Astrocyte (in vitro differentiated cells and primary cell): ENCODE results near the gene DZANK1. TPM values are rescaled to one million over a fixed set of nuclear protein-coding genes. Genes with fewer than 3 reads are reported as not detected.

Source experiments
- DNase-seq: peaks from one replicate; pipeline ENCODE4 v3.0.0-alpha.2; 2010; ENCODE audit warnings: low read depth
- FAIRE-seq: peaks from 2 replicates; lab custom pipeline; 2011; peaks lifted over from hg19 to GRCh38; lab: Jason Lieb, UNC
- H2AFZ ChIP-seq: 2 replicates; pipeline ENCODE4 v1.6.0; 2012; ENCODE audit warnings: low read depth, low read length, inconsistent platforms
- H3K27ac ChIP-seq: 2 replicates; pipeline ENCODE4 v1.5.1; 2011; ENCODE audit warnings: low read depth, low read length, inconsistent platforms
- H3K27me3 ChIP-seq: 2 replicates; pipeline ENCODE4 v1.6.0; 2011; ENCODE audit warnings: low read length, inconsistent platforms; ENCODE audit not compliant: insufficient read depth
- H3K36me3 ChIP-seq: 2 replicates; pipeline ENCODE4 v1.5.1; 2011; ENCODE audit warnings: low read length, inconsistent platforms; ENCODE audit not compliant: insufficient read depth
- H3K4me1 ChIP-seq: 2 replicates; pipeline ENCODE4 v1.5.1; 2011; ENCODE audit warnings: low read length, inconsistent platforms; ENCODE audit not compliant: insufficient read depth
- H3K4me2 ChIP-seq: 2 replicates; pipeline ENCODE4 v1.6.0; 2012; ENCODE audit warnings: low read length, inconsistent platforms
- H3K4me3 ChIP-seq: 2 replicates; pipeline ENCODE4 v1.5.1; 2011; ENCODE audit warnings: low read depth, mild to moderate bottlenecking, low read length, inconsistent platforms; ENCODE audit not compliant: insufficient read depth
- H3K79me2 ChIP-seq: 2 replicates; pipeline ENCODE4 v1.6.0; 2012; ENCODE audit warnings: mild to moderate bottlenecking, low read length, inconsistent platforms; ENCODE audit not compliant: insufficient read depth
- H3K9ac ChIP-seq: 2 replicates; pipeline ENCODE4 v1.6.0; 2012; ENCODE audit warnings: mild to moderate bottlenecking, low read length, inconsistent platforms
- H3K9me3 ChIP-seq: 2 replicates; pipeline ENCODE4 v1.5.1; 2012; ENCODE audit warnings: low read depth, mild to moderate bottlenecking, low read length, inconsistent platforms; ENCODE audit not compliant: insufficient read depth
- H4K20me1 ChIP-seq: 2 replicates; pipeline ENCODE4 v1.6.0; 2012; ENCODE audit warnings: low read length, inconsistent platforms; ENCODE audit not compliant: insufficient read depth
- H3K27ac Mint-ChIP-seq: one replicate; pipeline ENCODE4 v1.8.0; 2021; ENCODE audit warnings: mild to moderate bottlenecking, mixed read lengths; ENCODE audit not compliant: unreplicated experiment
- H3K27me3 Mint-ChIP-seq: one replicate; pipeline ENCODE4 v1.8.0; 2021; ENCODE audit warnings: low read depth, mixed read lengths; ENCODE audit not compliant: unreplicated experiment
- H3K36me3 Mint-ChIP-seq: one replicate; pipeline ENCODE4 v1.8.0; 2021; ENCODE audit warnings: low read depth, mixed read lengths; ENCODE audit not compliant: unreplicated experiment
- H3K4me1 Mint-ChIP-seq: one replicate; pipeline ENCODE4 v1.8.0; 2021; ENCODE audit warnings: low read depth, mixed read lengths; ENCODE audit not compliant: unreplicated experiment
- H3K4me3 Mint-ChIP-seq: one replicate; pipeline ENCODE4 v1.8.0; 2021; ENCODE audit warnings: mild to moderate bottlenecking, moderate library complexity, mixed read lengths; ENCODE audit not compliant: unreplicated experiment
- H3K9me3 Mint-ChIP-seq: one replicate; pipeline ENCODE4 v1.8.0; 2021; ENCODE audit warnings: mild to moderate bottlenecking, mixed read lengths; ENCODE audit not compliant: unreplicated experiment
- CTCF ChIP-seq: IDR thresholded peaks from 2 replicates; pipeline ENCODE4 v1.5.1; 2011; ENCODE audit warnings: low read depth, mild to moderate bottlenecking, inconsistent platforms, low read length, moderate library complexity; ENCODE audit not compliant: insufficient read depth
- EZH2 ChIP-seq: IDR thresholded peaks from 2 replicates; pipeline ENCODE4 v1.6.1; 2012; ENCODE audit warnings: mild to moderate bottlenecking, low read length, inconsistent platforms; ENCODE audit not compliant: insufficient read depth
- total RNA-seq: library from RNA; stranded (reverse); gene quantifications from 2 replicates; pipeline ENCODE4 v1.2.1, GENCODE V29; 2021

Gene DZANK1
- total RNA-seq, 1 donor from 2014 or later, result 3.0 TPM

- Mint-ChIP-seq H3K9me3 (no peaks in the 10 kb centered on the region), H3K4me3 (no peak overlapping the region), H3K36me3 (no peaks in the 10 kb centered on the region), H3K4me1 (no peaks in the 10 kb centered on the region), H3K27me3 (no peaks in the 10 kb centered on the region), H3K27ac (no peak overlapping the region)
- H3K27ac ChIP-seq, result no peak overlapping the region
- H3K4me1 ChIP-seq, result no peaks in the 10 kb centered on the region
- H3K9me3 ChIP-seq, result no peaks in the 10 kb centered on the region
- TF ChIP-seq EZH2 (no peak), CTCF (no peak)
- no peak for DNase-seq
- FAIRE-seq, result no peak
- H3K79me2 ChIP-seq, result no peaks in the 10 kb centered on the region
- H3K4me2 ChIP-seq, result no peak overlapping the region
- H4K20me1 ChIP-seq, result no peaks in the 10 kb centered on the region
- no peaks in the 10 kb centered on the region for H3K27me3 ChIP-seq
- no peak overlapping the region for H2AFZ ChIP-seq
- H3K36me3 ChIP-seq, result no peaks in the 10 kb centered on the region
- H3K9ac ChIP-seq, result no peak overlapping the region
- no peak overlapping the region for H3K4me3 ChIP-seq
These were observed 103.9 kb downstream of the DZANK1 start for GRCh38 chr20:18362916-18363315.

- Histone ChIP-seq H3K27ac (no peak overlapping the region), H3K9ac (no peak overlapping the region), H3K36me3 (no peaks in the 10 kb centered on the region), H3K4me1 (no peaks in the 10 kb centered on the region), H2AFZ (no peak overlapping the region), H3K4me3 (no peak overlapping the region), H3K9me3 (no peaks in the 10 kb centered on the region), H3K79me2 (no peaks in the 10 kb centered on the region), H4K20me1 (no peaks in the 10 kb centered on the region), H3K4me2 (no peak overlapping the region), H3K27me3 (no peaks in the 10 kb centered on the region)
- H3K27me3 Mint-ChIP-seq, result no peaks in the 10 kb centered on the region
- no peak for TF ChIP-seq CTCF
- TF ChIP-seq EZH2, result no peak
- DNase-seq (no peak), FAIRE-seq (no peak)
- H3K4me1 Mint-ChIP-seq, result no peaks in the 10 kb centered on the region
- H3K4me3 Mint-ChIP-seq, result no peak overlapping the region
- H3K27ac Mint-ChIP-seq, result no peak overlapping the region
- H3K9me3 Mint-ChIP-seq, result no peaks in the 10 kb centered on the region
- H3K36me3 Mint-ChIP-seq, result no peaks in the 10 kb centered on the region
These were observed 105.2 kb downstream of the DZANK1 start for GRCh38 chr20:18361678-18362077.

GRCh38 chr20:18360635-18361034 lies 106.2 kb downstream of the DZANK1 start:
- Mint-ChIP-seq H3K27ac (no peak overlapping the region), H3K9me3 (no peaks in the 10 kb centered on the region), H3K4me1 (no peaks in the 10 kb centered on the region), H3K27me3 (no peaks in the 10 kb centered on the region), H3K36me3 (no peaks in the 10 kb centered on the region), H3K4me3 (no peak overlapping the region)
- Histone ChIP-seq H3K4me3 (no peak overlapping the region), H3K9me3 (no peaks in the 10 kb centered on the region), H3K4me1 (no peaks in the 10 kb centered on the region), H3K79me2 (no peaks in the 10 kb centered on the region), H4K20me1 (no peaks in the 10 kb centered on the region), H3K27me3 (no peaks in the 10 kb centered on the region), H2AFZ (no peak overlapping the region), H3K9ac (no peak overlapping the region), H3K36me3 (no peaks in the 10 kb centered on the region), H3K27ac (no peak overlapping the region), H3K4me2 (no peak overlapping the region)
- DNase-seq (no peak), FAIRE-seq (no peak)
- no peak for TF ChIP-seq EZH2
- no peak for TF ChIP-seq CTCF
